Activated CD4-positive, CD25-positive, alpha-beta regulatory T cell (primary cell): ENCODE data around the gene PTPRM.

Experiments used
- DNase-seq, 4 experiments: peaks; one replicate each; lab custom pipeline; 2025; lab: John Stamatoyannopoulos, UW

Gene PTPRM

DNA sequence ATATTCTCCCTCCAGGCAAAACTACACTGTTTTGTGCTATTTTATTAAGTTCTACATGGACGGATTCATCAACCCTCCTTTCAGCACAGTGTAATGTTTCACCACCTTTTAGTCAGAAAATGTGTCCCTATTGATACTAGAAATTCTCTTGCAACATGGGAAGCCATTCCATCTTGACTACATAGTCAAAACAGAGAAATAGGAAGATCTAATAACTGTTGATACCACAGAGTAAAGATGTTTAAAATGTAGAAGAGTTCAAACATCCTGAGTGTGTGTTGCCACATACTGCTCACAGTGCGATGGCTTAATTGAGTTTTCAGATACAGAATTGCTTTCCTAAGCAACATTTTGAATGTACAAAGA is 549.9 kb downstream of the PTPRM start:
- DNase-seq = no peak

DNA sequence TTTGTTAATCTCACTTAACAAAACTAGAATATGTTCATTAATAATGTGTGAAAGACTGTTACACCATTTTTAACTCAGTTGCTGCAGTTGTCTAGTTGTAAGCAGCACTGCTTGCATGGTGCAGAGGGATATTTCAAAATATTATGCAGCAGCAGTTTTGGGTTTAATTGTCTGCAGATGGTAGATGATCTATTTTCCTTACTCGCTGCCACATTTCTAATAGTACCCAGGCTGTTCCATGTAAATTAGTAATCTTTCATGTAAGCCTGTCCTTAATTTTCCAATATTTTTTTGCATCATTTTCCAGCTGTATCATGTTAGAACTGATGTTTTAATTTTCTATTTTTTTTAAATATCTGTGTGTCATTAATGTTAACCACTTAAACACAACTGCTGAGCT is 554.0 kb downstream of the PTPRM start:
- DNase-seq = no peak

- DNase-seq = no peak
These were observed 554.9 kb downstream of the PTPRM start for GRCh38 chr18:8121942-8122480.

- no peak for DNase-seq
These were observed 557.4 kb downstream of the PTPRM start for GRCh38 chr18:8124232-8125146.

- no peak for DNase-seq
These were observed 563.0 kb downstream of the PTPRM start for GRCh38 chr18:8130096-8130495.

DNA sequence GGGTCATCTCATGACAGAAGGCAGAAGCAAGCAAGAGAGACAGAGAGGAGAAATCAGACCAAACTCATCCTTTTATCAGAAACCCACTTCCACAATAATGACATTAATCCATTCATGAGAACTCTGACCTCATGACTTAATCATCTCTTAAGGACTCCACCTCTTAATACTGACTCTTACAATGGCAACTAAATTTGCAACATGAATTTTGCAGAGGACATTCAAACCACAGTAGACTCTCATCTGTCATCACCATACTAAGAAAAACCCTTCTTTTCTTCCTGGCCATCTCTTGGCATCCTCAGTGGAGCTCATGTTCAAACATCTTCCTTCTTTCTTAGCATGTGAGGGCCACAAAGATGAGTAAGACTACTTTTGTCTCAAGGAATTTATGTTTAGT is 565.9 kb downstream of the PTPRM start:
- DNase-seq = no peak

DNA sequence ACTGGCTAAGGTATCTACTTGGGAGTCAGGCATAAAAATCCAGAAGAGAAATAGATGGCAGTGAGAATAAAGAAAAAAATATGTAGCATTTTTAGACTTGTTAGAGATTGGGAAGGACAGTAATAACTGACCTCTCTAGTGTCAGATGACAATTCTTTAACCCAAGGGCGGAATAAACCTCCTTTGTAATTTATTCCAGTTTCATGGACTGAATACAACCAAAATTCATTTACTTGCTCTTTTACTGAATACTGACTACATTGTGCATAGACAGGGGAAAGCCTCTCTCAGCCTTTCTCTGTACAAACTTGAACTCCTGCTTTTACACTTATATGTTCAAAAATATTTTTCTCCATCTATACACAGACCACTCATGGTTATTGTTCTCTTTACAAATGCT is 566.8 kb downstream of the PTPRM start:
- no peak for DNase-seq

- no peak for DNase-seq
These were observed 572.0 kb downstream of the PTPRM start for GRCh38 chr18:8139127-8139527.

DNA sequence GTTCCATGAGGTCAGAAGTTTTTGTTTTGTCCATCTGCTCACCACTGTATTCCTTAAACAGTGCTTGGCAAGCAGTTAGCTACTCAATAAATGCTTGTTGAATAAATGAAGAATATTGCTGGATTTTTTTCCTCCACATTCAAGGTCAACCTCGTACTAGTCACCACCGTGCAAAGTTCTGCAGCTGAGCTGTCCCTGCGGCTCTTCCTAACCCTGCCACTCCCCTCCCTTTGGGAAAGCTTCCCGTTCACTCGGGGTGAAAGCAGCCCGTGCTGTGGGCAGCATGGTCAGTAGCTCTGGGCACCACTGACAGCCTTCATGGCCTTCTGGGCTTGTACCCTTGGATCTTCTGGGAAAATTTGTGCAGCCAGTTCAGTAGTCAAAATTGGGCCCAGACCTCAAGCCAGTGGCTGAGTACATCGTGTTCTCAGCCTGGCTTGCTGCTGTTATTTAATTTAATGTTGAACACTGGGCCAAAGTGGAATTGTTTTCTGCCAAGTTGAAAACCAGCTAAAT is 572.8 kb downstream of the PTPRM start:
- DNase-seq = no peak

DNA sequence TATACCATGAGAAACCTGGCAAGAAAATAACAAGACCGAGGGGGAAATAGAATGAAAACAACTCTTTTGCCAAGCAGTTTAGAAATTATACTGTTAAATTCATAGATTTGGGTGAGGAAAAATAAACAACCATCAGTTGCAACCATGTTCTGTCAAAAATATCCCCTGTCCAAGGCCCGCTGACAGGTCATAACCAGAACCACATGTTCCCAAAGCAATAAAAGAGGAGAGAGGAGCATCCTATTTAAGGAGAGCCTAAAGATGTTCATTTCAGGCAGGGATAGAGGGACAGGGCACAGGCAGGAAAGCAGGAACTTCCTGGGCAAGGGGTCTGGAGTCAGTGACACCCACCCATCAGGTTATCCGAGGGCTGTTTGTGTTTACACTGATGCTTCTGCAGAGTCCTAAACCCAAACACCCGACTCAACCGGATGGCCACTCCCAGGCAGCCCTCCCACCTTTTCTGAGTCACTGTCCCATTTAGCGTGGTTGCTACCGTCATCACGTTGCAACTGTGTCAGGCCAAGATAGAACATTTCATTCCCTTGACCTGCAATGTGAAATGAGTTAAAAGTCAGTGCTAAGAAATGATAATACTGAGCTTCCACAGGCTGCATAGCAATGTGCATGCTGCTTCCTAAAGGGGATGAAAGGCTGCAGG is 573.9 kb downstream of the PTPRM start:
- DNase-seq = no peak

GRCh38 chr18:8142131-8142711 is 575.1 kb downstream of the PTPRM start:
- DNase-seq = no peak

- no peak for DNase-seq
These were observed 575.8 kb downstream of the PTPRM start for GRCh38 chr18:8142932-8143331.

DNA sequence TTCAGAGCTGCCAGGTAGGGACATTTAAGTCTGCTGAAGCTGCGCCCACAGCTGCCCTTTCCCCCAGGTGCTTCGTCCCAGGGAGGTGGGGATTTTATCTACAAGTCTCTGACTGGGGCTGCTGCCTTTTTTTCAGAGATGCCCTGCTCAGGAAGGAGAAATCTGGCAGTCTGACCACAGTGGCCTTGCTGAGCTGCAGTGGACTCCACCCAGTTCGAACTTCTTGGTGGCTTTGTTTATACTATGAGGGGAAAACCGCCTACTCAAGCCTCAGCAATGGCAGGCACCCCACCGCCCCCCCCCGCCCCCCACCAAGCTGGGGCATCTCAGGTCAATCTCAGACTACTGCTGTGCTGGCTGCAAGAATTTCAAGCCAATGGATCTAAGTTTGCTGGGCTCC is 584.1 kb downstream of the PTPRM start:
- no peak for DNase-seq

- DNase-seq = no peak
These were observed 586.9 kb downstream of the PTPRM start for GRCh38 chr18:8153887-8154583.

DNA sequence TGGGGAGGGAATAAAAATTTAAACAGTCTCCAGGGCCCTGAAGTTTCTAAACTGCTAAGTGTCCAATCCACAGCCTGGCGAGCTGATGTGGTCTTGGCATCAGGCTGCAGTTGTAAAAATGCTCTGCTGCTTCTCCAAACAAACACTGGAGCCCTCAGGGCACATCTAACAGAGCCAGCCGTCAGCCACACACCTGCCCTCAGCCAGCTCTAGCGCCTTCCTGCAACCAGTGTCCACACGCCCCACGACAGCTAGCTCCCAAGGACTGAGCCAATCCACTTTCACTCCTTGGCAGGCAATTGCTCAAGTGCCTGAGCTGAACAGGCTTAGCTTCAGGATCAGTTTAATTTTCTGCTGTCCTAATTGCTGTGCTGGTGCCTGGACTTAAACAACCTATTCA is 595.7 kb downstream of the PTPRM start:
- no peak for DNase-seq

- no peak for DNase-seq
These were observed 596.3 kb downstream of the PTPRM start for GRCh38 chr18:8163286-8163959.

DNA sequence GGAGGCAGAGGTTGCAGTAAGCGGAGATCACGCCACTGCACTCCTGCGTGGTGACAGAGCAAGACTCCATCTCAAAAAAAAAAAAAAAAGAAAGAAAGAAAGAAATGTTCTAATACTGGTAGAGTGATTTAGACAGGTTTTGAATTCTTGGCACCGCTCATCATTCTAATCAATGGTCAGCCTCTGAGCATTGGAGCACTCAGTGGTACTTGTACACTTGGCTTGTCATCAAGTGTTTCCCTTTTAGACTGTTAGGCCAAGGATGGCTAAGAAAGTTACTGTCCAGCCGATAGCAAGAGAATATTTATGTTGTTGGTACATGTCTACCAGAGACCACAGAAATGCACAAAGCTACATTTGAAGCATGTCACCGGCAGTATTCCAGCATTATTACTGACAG is 598.0 kb downstream of the PTPRM start:
- no peak for DNase-seq

- DNase-seq = no peak
These were observed 599.9 kb downstream of the PTPRM start for GRCh38 chr18:8167026-8167425.

DNA sequence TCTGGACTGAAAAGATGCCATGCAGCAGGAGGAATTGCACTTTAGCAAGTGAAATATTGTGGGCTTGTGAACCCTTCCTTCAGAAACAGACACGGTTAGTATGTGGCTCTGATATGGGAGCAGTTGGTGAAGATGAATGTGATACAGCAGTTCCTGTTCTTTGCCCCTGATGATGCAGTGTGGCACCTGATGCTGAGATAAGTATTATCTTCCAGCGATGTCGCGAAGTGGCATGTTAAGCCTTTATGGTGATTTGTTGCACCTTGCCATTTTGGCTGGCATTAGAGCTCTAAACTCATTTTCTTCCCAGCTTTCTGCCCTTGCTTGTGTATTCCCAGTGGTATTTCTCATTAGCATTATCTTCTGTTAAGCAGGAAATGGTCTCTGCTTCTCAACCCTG is 600.6 kb downstream of the PTPRM start:
- no peak for DNase-seq

DNA sequence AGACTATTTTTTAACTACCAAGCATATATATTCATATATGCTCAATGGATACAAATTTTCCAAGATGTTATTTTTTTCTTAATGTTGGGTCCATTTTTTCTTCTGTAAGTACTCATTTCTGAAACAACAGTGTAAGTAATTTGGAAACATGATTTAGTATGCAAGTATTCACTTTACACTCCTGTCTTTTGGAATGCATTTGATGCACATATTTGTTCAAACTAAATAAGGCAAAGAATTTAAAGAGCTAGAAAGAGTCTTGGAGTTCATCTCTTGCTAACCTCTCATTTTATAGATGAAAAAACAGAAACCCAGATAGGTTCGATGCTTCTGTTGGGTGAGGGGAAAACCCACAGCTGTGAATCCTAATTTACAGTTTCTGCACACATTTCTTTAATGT is 602.6 kb downstream of the PTPRM start:
- DNase-seq = no peak

DNA sequence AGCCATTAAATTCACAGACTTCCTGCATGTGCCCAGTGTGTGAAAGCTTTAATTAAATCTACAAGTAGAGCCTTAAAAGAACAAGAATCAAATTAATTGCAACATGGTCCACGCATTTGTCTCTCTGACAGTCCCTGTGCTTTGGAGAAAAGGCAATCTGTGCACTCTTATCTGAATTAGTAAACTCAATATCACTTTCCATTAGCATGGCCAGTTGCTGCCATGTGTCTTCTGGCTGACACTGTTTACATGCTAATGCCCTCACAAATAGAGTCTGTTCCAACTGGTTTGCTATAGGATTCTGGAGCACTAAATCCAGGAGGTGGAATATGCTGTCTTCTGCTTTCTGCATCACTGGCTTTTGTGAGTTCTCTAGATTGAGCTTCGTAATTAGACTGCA is 607.7 kb downstream of the PTPRM start:
- no peak for DNase-seq
